ENCODE measurements around the gene STOM.
"Not testable (repeated sequence)": the region's sequence is repeated elsewhere in the genome, so short reads cannot be mapped to it uniquely, and the experiment has no call there.

The STOM gene

GRCh38 chr9:121369595-121370265, at the start of gene STOM:
TSS of gene STOM (minus strand) at chr9:121370250. CDS start at chr9:121370187, 63 bp downstream.
- DNase-seq (ENCODE audit: low read depth in 2 of 2) = peak in 1 of 2 donors; percentile 40

DNA sequence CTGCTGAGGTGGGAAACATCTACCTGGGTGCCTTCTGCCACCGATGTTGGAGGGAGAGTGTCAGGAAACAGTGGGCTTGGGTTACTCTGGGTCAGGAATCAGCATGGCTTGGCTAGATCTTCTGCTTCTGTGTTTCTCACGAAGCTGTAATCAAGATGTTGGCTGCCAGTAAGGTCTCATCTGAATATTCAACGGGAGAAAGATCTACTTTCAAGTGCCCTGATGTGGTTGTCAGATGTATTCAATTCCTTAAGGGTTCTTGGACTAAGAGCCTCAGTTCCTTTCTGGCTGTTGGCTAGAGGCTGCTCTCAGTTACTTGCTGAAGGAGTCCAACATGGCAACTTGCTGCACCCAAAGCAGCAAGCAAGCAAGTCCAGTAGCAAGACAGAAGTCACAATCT, 41.9 kb upstream of the STOM start:
- no peak for DNase-seq (ENCODE audit: low read depth in 2 of 2)

DNA sequence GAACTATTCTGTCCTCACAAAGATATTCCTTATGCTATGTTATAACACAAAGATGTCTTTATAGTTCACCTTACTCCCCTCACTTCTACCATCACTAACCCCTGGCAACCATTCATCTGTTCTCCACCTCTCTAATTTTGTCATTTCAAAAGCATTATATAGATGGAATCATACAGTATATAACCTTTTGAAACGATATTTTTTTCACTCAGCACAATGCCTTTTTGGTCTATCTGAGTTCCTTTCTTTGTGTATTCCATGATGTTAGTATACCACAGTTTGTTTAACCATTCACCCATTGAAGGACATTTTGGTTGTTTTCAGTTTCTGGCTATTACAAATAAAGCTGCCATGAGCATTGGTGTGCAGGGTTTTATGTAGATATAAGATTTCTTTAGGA, 35.8 kb upstream of the STOM start:
- no peak for DNase-seq (ENCODE audit: low read depth in 2 of 2)

GRCh38 chr9:121404906-121405305, 34.9 kb upstream of the STOM start:
- no peak for DNase-seq (ENCODE audit: low read depth in 2 of 2)

GRCh38 chr9:121399883-121400607, 30.0 kb upstream of the STOM start:
- DNase-seq (ENCODE audit: low read depth in 2 of 2) = no peak

- DNase-seq (ENCODE audit: low read depth in 2 of 2) = no peak
These were observed 29.3 kb upstream of the STOM start for GRCh38 chr9:121399126-121399882.

GRCh38 chr9:121398374-121398773, 28.3 kb upstream of the STOM start:
- no peak for DNase-seq (ENCODE audit: low read depth in 2 of 2)

- not testable (repeated sequence) for DNase-seq (ENCODE audit: low read depth in 2 of 2)
These were observed 27.2 kb upstream of the STOM start for GRCh38 chr9:121397277-121397676.

- no peak for DNase-seq (ENCODE audit: low read depth in 2 of 2)
These were observed 25.5 kb upstream of the STOM start for GRCh38 chr9:121395558-121395957.

GRCh38 chr9:121394292-121394691, 24.2 kb upstream of the STOM start:
- DNase-seq (ENCODE audit: low read depth in 2 of 2) = no peak

DNA sequence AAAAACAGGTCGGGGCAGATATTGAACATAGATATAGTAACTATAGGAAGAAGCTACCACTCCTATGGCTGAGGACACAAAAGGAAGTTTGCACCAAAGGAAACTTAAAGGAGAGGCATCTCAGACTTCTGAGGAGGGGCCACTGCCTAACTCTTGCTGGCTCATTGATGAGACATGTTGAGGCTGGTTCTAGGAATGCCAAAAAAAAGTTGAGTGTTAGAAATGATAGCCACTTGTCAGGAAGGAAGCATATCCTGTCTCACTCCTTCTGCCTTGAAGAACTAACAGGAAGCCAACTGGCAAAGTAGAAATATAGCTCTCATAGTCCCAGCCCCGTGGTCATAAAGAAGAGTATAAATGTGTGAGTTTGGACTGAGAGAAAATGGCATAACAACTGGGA, 23.3 kb upstream of the STOM start:
- no peak for DNase-seq (ENCODE audit: low read depth in 2 of 2)

- no peak for DNase-seq (ENCODE audit: low read depth in 2 of 2)
These were observed 20.3 kb upstream of the STOM start for GRCh38 chr9:121390372-121390771.

DNA sequence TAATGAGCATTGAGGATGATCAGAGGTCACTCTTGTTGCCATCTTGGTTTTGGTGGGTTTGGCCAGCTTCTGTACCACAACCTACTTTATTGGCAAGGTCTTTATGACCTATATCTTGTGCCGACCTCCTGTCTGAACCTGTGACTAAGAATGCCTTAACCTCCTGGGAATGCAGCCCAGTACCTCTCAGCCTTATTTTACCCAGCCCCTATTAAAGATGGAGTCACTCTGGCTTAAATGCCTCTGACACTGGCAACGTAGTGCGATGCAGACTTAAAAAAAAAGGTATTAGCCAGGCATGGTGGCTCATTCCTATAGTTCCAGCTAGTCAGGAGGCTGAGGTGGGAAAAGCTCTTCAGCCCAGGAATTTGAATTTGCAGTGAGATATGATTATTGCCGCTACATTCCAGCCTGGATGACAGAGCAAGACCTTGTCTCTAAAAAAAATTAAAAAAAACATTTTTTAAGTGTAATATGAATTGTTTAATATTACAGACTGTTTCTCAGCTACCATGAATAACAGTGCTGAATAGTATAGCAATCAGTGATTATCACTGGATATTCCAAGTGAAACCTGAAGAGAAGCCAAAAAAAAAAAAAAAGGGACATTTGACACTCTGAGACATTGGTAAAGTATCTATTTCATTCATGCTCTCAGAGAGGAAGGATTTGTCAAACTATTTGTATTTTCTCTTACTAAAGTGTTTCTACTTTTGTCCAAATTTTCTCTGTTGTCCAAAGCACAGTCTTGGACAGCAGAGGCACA, 18.3 kb upstream of the STOM start:
- no peak for DNase-seq (ENCODE audit: low read depth in 2 of 2)

- DNase-seq (ENCODE audit: low read depth in 2 of 2) = no peak
These were observed 16.6 kb upstream of the STOM start for GRCh38 chr9:121386442-121387175.

- no peak for DNase-seq (ENCODE audit: low read depth in 2 of 2)
These were observed 13.7 kb upstream of the STOM start for GRCh38 chr9:121383715-121384114.

GRCh38 chr9:121380846-121381245, 10.8 kb upstream of the STOM start:
- no peak for DNase-seq (ENCODE audit: low read depth in 2 of 2)

- no peak for DNase-seq (ENCODE audit: low read depth in 2 of 2)
These were observed 6.3 kb upstream of the STOM start for GRCh38 chr9:121376214-121376830.

DNA sequence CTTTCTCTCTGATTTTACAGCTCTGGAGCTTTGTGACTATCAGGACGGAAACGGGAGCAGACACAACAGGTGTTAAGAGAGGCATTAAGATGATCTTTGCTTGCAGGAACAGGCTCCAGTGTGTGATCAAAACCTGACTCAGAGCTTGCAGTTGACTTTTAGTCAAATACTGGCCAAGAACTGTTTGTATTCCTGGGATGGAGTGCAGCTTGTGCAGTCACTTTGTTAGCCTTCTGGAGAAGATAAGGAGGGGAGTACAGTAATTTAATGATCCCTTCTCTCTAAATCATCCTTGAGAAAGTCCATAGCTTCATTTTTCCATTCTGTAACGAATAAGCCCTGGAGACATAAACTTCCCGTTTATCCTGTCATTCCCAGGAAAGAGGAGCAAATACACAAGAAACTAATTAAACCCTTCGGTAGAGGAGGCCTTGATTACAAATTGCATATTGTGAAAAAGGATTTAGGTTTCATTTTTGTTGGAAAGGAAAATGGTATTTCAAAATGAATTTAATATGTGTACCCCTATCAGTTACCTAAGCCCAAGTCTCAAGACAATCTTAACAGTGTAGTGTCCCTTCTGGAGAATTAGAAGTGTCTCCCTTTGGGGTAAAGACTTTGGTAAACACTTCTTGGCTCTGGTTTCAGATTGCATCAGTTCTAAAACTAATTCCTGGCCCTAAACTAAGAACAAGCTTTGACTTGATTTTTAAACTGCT, 3.1 kb upstream of the STOM start:
- no peak for DNase-seq (ENCODE audit: low read depth in 2 of 2)

DNA sequence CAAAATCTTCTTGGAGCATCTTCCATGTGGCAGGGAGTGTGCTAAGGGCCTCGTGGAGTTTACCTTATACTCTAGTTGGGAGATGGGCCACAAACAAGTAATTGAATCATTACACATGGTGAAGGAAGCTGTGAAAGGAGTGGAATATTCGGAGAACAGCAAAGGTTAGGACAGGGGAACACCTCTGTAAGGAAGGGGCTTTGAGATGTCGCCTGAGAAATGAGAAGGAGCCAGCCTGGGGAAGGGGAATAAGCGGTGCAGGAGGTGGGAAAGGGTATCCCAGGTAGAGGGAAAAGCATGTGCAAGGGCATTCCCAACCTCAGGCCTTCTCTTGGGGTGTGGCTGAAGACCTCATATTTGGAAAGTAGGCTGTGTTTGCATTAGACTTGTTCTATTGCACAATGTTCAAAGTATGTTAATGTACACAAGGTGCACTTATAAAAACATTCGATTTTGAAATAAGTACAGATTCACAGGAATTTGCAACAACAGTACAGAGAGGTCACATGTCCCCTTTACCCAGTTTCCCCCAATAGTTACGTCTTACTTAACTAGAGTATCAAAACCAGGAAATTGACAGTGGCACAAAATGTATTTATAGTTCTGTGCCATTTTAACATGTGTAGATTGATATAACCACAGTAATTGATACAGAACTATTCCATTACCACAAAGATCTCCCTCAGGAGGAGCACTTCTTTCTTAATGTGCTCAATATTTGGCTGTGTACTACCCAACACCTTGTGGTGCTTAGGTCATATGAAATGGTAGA, 2.4 kb upstream of the STOM start:
- DNase-seq (ENCODE audit: low read depth in 2 of 2) = no peak
